GM12801 (cell line): ENCODE measurements around the gene ATAD3B.

Experiments used
- CTCF ChIP-seq: IDR thresholded peaks from one replicate; pipeline ENCODE4 v1.5.1; 2011; ENCODE audit warnings: control low read depth; ENCODE audit not compliant: insufficient read length; ENCODE audit errors: extremely low read depth

The ATAD3B gene

GRCh38 chr1:1430992-1431844 lies 40.3 kb upstream of the ATAD3B start:
- TF ChIP-seq CTCF: no peak

GRCh38 chr1:1431845-1432273 lies 39.7 kb upstream of the ATAD3B start:
- no peak for TF ChIP-seq CTCF

- no peak for TF ChIP-seq CTCF
These were observed 39.2 kb upstream of the ATAD3B start for GRCh38 chr1:1432274-1432950.

GRCh38 chr1:1432951-1433803 lies 38.4 kb upstream of the ATAD3B start:
- TF ChIP-seq CTCF: no peak

GRCh38 chr1:1433804-1434130 lies 37.8 kb upstream of the ATAD3B start:
- TF ChIP-seq CTCF: no peak

- TF ChIP-seq CTCF: no peak
These were observed 37.3 kb upstream of the ATAD3B start for GRCh38 chr1:1434131-1434823.

- no peak for TF ChIP-seq CTCF
These were observed 36.8 kb upstream of the ATAD3B start for GRCh38 chr1:1434824-1435105.
